ENCODE data around the gene ITGA8.
"Not testable (repeated sequence)": the region's sequence is repeated elsewhere in the genome, so short reads cannot be mapped to it uniquely, and the experiment has no call there.

Gene ITGA8

GRCh38 chr10:15486404-15486803 is 233.3 kb downstream of the ITGA8 start:
- DNase-seq, result peak; percentile 62

GRCh38 chr10:15485684-15486316 is 233.9 kb downstream of the ITGA8 start:
- DNase-seq, result peak; percentile 86

- no peak for DNase-seq
Observed at GRCh38 chr10:15485027-15485426, 234.7 kb downstream of the ITGA8 start.

- DNase-seq, result no peak
Observed at GRCh38 chr10:15484128-15484527, 235.6 kb downstream of the ITGA8 start.

GRCh38 chr10:15483215-15484075 is 236.3 kb downstream of the ITGA8 start:
- no peak for DNase-seq

GRCh38 chr10:15482156-15482555 is 237.6 kb downstream of the ITGA8 start:
- DNase-seq, result no peak

GRCh38 chr10:15478950-15479349 is 240.8 kb downstream of the ITGA8 start:
- no peak for DNase-seq

- no peak for DNase-seq
Observed at GRCh38 chr10:15478429-15478828, 241.3 kb downstream of the ITGA8 start.

GRCh38 chr10:15476337-15476736 is 243.4 kb downstream of the ITGA8 start:
- DNase-seq, result no peak

- DNase-seq, result not testable (repeated sequence)
Observed at GRCh38 chr10:15475439-15475838, 244.3 kb downstream of the ITGA8 start.

GRCh38 chr10:15474671-15475070 is 245.1 kb downstream of the ITGA8 start:
- DNase-seq, result no peak

GRCh38 chr10:15473396-15473767 is 246.3 kb downstream of the ITGA8 start:
- DNase-seq, result no peak

- peak; percentile 61 for DNase-seq
Observed at GRCh38 chr10:15472431-15473395, 247.0 kb downstream of the ITGA8 start.

- DNase-seq, result no peak
Observed at GRCh38 chr10:15472008-15472407, 247.7 kb downstream of the ITGA8 start.

- no peak for DNase-seq
Observed at GRCh38 chr10:15469111-15469510, 250.6 kb downstream of the ITGA8 start.

GRCh38 chr10:15464381-15464780 is 255.3 kb downstream of the ITGA8 start:
- no peak for DNase-seq
